Central memory CD8-positive, alpha-beta T cell (primary cell): ENCODE data around the gene KIAA1549.

ENCODE experiments used
- ATAC-seq: fragments of 150-1000 bp; cut with Tn5 transposase; replicated peaks from 2 replicates; pipeline ENCODE4 v1.10.0; 2022; ENCODE audit warnings: mild to moderate bottlenecking, moderate FRiP score, moderate number of reproducible peaks; ENCODE audit not compliant: poor library complexity, severe bottlenecking; ENCODE audit errors: extremely low read depth
- DNase-seq, 2 donors: peaks; one replicate each; pipeline ENCODE4 v3.0.0; 2021; ENCODE audit warnings: low spot score in 2 of 2
- H3K27ac Mint-ChIP-seq: one replicate; pipeline ENCODE4 v1.8.0; 2022; ENCODE audit warnings: low read depth, mild to moderate bottlenecking, moderate library complexity, mixed read lengths
- H3K27me3 Mint-ChIP-seq: one replicate; pipeline ENCODE4 v1.8.0; 2022; ENCODE audit warnings: mixed read lengths
- H3K36me3 Mint-ChIP-seq: one replicate; pipeline ENCODE4 v1.8.0; 2022; ENCODE audit warnings: mild to moderate bottlenecking, moderate library complexity, mixed read lengths; ENCODE audit not compliant: insufficient read depth
- H3K4me1 Mint-ChIP-seq: one replicate; pipeline ENCODE4 v1.8.0; 2022; ENCODE audit warnings: mixed read lengths
- H3K4me3 Mint-ChIP-seq: one replicate; pipeline ENCODE4 v1.8.0; 2022; ENCODE audit warnings: mild to moderate bottlenecking, moderate library complexity, mixed read lengths
- H3K9me3 Mint-ChIP-seq: one replicate; pipeline ENCODE4 v1.8.0; 2022; ENCODE audit warnings: mixed read lengths

The KIAA1549 gene

DNA sequence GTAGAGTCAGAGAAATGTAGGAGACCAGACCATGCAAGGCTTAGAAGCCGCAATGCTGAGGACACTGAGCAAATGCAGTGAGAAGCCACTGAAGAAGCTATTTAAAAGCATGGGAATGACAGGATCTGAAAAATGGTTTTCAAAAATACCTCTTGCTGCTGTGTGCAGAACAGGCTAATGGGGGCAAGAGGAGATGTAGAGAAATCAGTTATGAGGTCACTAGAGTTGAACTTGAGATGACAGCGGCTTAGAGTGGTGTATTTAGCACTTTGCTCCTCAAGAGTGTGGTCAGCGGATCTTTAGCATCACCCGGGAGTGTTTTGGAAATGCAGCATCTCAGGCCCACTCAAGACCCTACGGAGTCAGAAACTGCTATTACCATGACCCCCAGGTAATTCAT is 48.8 kb downstream of the KIAA1549 start:
- H3K9me3 Mint-ChIP-seq, result no peaks in the 10 kb centered on the region
- H3K4me3 Mint-ChIP-seq, result no peak overlapping the region
- H3K4me1 Mint-ChIP-seq, result no peaks in the 10 kb centered on the region
- H3K27me3 Mint-ChIP-seq, result peaks cover 38% of the 10 kb centered on the region
- H3K27ac Mint-ChIP-seq, result no peak overlapping the region
- no peaks in the 10 kb centered on the region for H3K36me3 Mint-ChIP-seq
- DNase-seq (no peak), ATAC-seq (no peak)

DNA sequence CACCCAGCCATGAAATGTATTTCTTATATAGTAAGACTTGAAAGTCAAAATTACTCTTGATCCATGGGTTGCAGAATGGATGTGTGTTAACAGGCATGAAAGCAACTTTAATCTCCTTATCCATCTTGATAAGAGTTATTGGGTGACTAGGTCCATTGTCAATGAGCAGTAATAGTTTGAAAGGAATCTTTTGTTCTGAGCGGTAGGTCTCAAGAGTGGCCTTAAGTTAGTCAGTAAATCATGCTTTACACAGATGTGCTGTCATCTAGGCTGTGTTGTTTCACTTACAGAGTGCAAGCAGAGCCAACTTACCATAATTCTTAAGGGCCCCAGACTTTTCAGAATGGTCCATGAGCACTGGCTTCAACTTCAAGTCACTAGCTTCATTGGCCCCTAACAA is 51.2 kb downstream of the KIAA1549 start:
- no peak overlapping the region for H3K4me3 Mint-ChIP-seq
- H3K27me3 Mint-ChIP-seq, result peaks cover 33% of the 10 kb centered on the region
- H3K4me1 Mint-ChIP-seq, result no peaks in the 10 kb centered on the region
- no peaks in the 10 kb centered on the region for H3K9me3 Mint-ChIP-seq
- ATAC-seq, result no peak
- H3K27ac Mint-ChIP-seq, result no peak overlapping the region
- H3K36me3 Mint-ChIP-seq, result no peaks in the 10 kb centered on the region
- DNase-seq, result no peak

GRCh38 chr7:138926241-138926612 is 55.0 kb downstream of the KIAA1549 start:
- Mint-ChIP-seq H3K9me3 (no peaks in the 10 kb centered on the region), H3K27me3 (peaks cover 17% of the 10 kb centered on the region), H3K36me3 (no peaks in the 10 kb centered on the region), H3K4me1 (no peaks in the 10 kb centered on the region), H3K27ac (no peak overlapping the region), H3K4me3 (no peak overlapping the region)
- no peak for DNase-seq
- ATAC-seq, result no peak

DNA sequence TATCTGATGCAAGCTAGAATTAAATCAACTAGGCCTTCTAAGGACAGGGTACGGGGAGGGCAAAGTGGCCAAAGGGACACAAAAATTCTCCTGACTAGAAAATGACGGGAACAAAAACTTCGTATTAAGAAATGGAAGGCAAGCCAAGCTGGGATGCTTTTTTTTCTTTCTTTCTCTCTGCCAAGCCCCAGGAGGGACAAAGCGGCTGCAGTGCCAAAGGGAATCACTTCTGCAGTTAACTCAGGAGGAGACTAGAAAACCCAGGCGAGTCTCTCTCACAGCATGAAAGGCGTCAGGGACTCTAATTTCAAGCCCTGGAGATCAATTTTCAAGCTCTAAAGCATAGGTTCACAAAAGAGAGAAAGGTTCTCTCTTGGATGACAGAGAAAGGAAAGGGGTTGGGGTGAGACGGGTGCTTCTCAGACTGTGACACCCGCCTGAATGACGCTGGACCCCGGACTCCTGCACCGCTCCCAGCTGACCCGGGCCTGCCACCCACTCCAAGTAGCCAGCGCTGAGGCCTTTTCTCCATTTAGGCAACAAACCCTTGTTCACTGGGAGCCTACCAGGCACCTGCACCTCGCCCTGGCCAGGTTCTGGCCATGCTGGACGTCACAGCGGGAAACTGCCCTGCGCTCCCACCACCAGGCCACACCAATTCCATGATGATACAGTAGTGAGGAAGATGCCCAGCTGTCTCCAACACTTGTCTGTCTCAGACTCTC is 56.5 kb downstream of the KIAA1549 start:
- peaks cover 2% of the 10 kb centered on the region for H3K27me3 Mint-ChIP-seq
- H3K4me1 Mint-ChIP-seq, result no peaks in the 10 kb centered on the region
- ATAC-seq, result no peak
- no peak for DNase-seq
- no peaks in the 10 kb centered on the region for H3K36me3 Mint-ChIP-seq
- H3K9me3 Mint-ChIP-seq, result no peaks in the 10 kb centered on the region
- no peak overlapping the region for H3K4me3 Mint-ChIP-seq
- H3K27ac Mint-ChIP-seq, result peak overlapping the region; percentile 20

DNA sequence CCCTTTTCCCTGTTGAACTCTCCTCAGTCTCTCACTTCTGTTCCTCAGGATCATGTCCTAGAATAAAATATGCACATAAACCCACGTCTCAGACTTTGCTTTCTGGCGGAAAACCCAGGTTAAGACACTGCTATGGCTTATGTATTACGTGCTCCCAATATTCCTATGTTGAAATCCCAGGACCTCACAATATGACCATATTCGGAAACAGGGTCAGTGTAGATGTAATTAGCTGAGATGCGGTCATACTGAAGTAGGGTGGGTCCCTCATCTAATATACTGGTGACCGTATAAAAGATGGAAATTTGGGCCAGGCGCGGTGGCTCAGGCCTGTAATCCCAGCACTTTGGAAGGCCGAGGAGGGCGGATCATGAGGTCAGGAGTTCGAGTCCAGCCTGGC is 59.9 kb downstream of the KIAA1549 start:
- H3K36me3 Mint-ChIP-seq, result no peaks in the 10 kb centered on the region
- no peaks in the 10 kb centered on the region for H3K4me1 Mint-ChIP-seq
- DNase-seq (no peak), ATAC-seq (no peak)
- no peaks in the 10 kb centered on the region for H3K9me3 Mint-ChIP-seq
- peaks cover 14% of the 10 kb centered on the region for H3K27me3 Mint-ChIP-seq
- no peak overlapping the region for H3K27ac Mint-ChIP-seq
- no peak overlapping the region for H3K4me3 Mint-ChIP-seq

DNA sequence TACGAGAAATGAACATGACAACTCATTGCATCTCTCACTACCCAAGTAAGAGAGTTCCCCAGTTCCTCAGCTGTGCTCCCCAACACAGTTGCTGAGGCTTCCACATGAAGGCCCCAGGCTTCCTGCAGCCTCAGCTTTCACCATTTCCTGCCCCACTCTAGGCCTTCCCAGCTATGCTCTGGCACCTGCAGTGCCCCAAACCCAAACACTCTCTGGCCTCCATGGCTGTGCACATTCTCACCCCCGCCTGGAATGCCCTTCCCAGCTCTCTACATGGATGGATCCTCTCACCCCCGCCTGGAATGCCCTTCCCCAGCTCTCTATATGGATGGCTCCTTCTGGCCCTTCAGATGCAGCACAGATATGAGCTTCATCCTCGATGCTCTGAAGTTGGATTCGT is 61.3 kb downstream of the KIAA1549 start:
- H3K4me3 Mint-ChIP-seq, result no peak overlapping the region
- H3K27me3 Mint-ChIP-seq, result peaks cover 28% of the 10 kb centered on the region
- H3K27ac Mint-ChIP-seq, result no peak overlapping the region
- H3K36me3 Mint-ChIP-seq, result no peaks in the 10 kb centered on the region
- H3K4me1 Mint-ChIP-seq, result no peaks in the 10 kb centered on the region
- ATAC-seq (no peak), DNase-seq (no peak)
- no peaks in the 10 kb centered on the region for H3K9me3 Mint-ChIP-seq

GRCh38 chr7:138919216-138919615 is 62.0 kb downstream of the KIAA1549 start:
- no peak for DNase-seq
- no peaks in the 10 kb centered on the region for H3K36me3 Mint-ChIP-seq
- no peaks in the 10 kb centered on the region for H3K9me3 Mint-ChIP-seq
- no peak for ATAC-seq
- no peak overlapping the region for H3K4me3 Mint-ChIP-seq
- H3K4me1 Mint-ChIP-seq, result no peaks in the 10 kb centered on the region
- H3K27ac Mint-ChIP-seq, result no peak overlapping the region
- H3K27me3 Mint-ChIP-seq, result peaks cover 35% of the 10 kb centered on the region

DNA sequence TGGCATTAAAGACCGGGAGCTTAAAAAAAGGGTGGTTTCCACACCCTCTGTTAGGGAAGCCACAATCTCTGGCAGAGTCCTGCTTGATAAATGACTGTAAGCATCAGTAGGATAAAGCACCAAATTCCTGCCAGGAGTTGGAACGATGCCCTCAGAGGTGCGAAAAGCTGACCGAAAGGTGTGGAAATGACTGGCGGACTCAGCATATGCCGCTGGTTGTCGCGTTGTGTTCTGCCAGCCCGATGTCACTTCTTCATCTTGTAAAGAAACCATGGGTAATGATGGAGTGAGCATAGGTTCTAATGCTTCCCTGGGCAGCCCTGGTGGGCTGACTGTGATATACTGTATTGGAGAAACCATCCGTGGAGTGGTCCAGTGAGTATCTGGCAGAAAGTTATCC is 62.4 kb downstream of the KIAA1549 start:
- DNase-seq (no peak), ATAC-seq (no peak)
- H3K36me3 Mint-ChIP-seq, result no peaks in the 10 kb centered on the region
- no peak overlapping the region for H3K27ac Mint-ChIP-seq
- H3K4me1 Mint-ChIP-seq, result no peaks in the 10 kb centered on the region
- peaks cover 39% of the 10 kb centered on the region for H3K27me3 Mint-ChIP-seq
- H3K4me3 Mint-ChIP-seq, result no peak overlapping the region
- H3K9me3 Mint-ChIP-seq, result no peaks in the 10 kb centered on the region

DNA sequence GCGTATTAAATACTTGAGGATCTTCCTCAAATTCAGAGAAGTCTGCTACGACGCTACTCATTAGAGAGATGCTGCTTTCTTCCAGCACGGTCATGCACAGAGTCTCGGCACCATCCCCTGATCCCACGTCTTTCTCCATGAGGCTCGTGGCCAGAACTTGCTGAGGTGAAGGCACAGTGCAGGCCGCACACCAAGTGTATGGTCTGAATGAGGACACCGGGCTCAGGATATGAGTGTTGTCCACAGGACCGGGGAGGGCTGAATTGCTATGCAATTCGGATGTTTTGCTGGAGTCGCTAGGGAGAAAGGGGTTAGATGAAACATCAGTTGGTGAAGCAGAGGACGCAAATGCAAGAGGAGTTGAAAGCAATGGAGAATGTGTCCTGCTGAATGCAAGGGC is 63.0 kb downstream of the KIAA1549 start:
- H3K9me3 Mint-ChIP-seq, result no peaks in the 10 kb centered on the region
- H3K4me1 Mint-ChIP-seq, result no peaks in the 10 kb centered on the region
- no peak overlapping the region for H3K4me3 Mint-ChIP-seq
- ATAC-seq (no peak), DNase-seq (no peak)
- no peak overlapping the region for H3K27ac Mint-ChIP-seq
- peaks cover 45% of the 10 kb centered on the region for H3K27me3 Mint-ChIP-seq
- H3K36me3 Mint-ChIP-seq, result no peaks in the 10 kb centered on the region

DNA sequence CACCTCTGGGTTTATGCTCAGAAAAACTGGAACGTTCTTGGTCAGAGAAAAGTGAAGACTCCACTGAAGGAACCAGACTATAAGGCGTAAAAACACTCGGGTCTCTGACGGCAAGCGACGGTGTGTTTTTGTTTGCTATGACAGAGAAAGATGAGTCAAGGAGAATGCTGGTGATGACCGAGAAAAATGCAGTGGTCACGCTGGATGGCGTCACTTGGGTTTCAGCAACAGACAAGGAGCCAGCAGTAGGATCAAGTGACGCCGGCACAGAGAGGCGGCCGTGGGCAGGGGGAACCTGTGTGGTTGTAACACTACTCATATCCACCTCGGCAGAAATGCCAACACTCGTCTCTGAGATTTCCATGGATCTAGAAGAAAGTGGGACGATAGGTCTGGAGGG is 63.4 kb downstream of the KIAA1549 start:
- no peak overlapping the region for H3K27ac Mint-ChIP-seq
- no peak overlapping the region for H3K4me3 Mint-ChIP-seq
- no peaks in the 10 kb centered on the region for H3K4me1 Mint-ChIP-seq
- peaks cover 49% of the 10 kb centered on the region for H3K27me3 Mint-ChIP-seq
- no peaks in the 10 kb centered on the region for H3K36me3 Mint-ChIP-seq
- DNase-seq (no peak), ATAC-seq (no peak)
- no peaks in the 10 kb centered on the region for H3K9me3 Mint-ChIP-seq

- Mint-ChIP-seq H3K27ac (no peak overlapping the region), H3K27me3 (peaks cover 60% of the 10 kb centered on the region), H3K9me3 (no peaks in the 10 kb centered on the region), H3K36me3 (no peaks in the 10 kb centered on the region), H3K4me3 (no peak overlapping the region), H3K4me1 (no peaks in the 10 kb centered on the region)
- ATAC-seq (no peak), DNase-seq (no peak)
These were observed 64.5 kb downstream of the KIAA1549 start for GRCh38 chr7:138916731-138917130.

GRCh38 chr7:138916275-138916674 is 64.9 kb downstream of the KIAA1549 start:
- H3K9me3 Mint-ChIP-seq, result no peaks in the 10 kb centered on the region
- peaks cover 64% of the 10 kb centered on the region for H3K27me3 Mint-ChIP-seq
- H3K4me3 Mint-ChIP-seq, result no peak overlapping the region
- H3K4me1 Mint-ChIP-seq, result no peaks in the 10 kb centered on the region
- H3K27ac Mint-ChIP-seq, result no peak overlapping the region
- H3K36me3 Mint-ChIP-seq, result no peaks in the 10 kb centered on the region
- DNase-seq (no peak), ATAC-seq (no peak)

- Mint-ChIP-seq H3K27me3 (peaks cover 78% of the 10 kb centered on the region), H3K4me1 (no peaks in the 10 kb centered on the region), H3K36me3 (no peaks in the 10 kb centered on the region), H3K9me3 (no peaks in the 10 kb centered on the region), H3K4me3 (no peak overlapping the region), H3K27ac (no peak overlapping the region)
- DNase-seq (no peak), ATAC-seq (no peak)
These were observed 67.4 kb downstream of the KIAA1549 start for GRCh38 chr7:138913783-138914182.

- H3K9me3 Mint-ChIP-seq, result no peaks in the 10 kb centered on the region
- H3K27ac Mint-ChIP-seq, result no peak overlapping the region
- ATAC-seq (no peak), DNase-seq (no peak)
- H3K4me1 Mint-ChIP-seq, result no peaks in the 10 kb centered on the region
- H3K4me3 Mint-ChIP-seq, result no peak overlapping the region
- peaks cover 88% of the 10 kb centered on the region for H3K27me3 Mint-ChIP-seq
- H3K36me3 Mint-ChIP-seq, result no peaks in the 10 kb centered on the region
These were observed 70.2 kb downstream of the KIAA1549 start for GRCh38 chr7:138911007-138911406.
